IPS DF 4.7 (cell line): ENCODE data around the gene COASY.
"Not testable (repeated sequence)": the region's sequence is repeated elsewhere in the genome, so short reads cannot be mapped to it uniquely, and the experiment has no call there.

ENCODE experiments used
- DNase-seq: peaks from one replicate; pipeline ENCODE4 v3.0.0-alpha.2; 2013; ENCODE audit warnings: low spot score; ENCODE audit errors: extremely low read depth

Gene COASY

DNA sequence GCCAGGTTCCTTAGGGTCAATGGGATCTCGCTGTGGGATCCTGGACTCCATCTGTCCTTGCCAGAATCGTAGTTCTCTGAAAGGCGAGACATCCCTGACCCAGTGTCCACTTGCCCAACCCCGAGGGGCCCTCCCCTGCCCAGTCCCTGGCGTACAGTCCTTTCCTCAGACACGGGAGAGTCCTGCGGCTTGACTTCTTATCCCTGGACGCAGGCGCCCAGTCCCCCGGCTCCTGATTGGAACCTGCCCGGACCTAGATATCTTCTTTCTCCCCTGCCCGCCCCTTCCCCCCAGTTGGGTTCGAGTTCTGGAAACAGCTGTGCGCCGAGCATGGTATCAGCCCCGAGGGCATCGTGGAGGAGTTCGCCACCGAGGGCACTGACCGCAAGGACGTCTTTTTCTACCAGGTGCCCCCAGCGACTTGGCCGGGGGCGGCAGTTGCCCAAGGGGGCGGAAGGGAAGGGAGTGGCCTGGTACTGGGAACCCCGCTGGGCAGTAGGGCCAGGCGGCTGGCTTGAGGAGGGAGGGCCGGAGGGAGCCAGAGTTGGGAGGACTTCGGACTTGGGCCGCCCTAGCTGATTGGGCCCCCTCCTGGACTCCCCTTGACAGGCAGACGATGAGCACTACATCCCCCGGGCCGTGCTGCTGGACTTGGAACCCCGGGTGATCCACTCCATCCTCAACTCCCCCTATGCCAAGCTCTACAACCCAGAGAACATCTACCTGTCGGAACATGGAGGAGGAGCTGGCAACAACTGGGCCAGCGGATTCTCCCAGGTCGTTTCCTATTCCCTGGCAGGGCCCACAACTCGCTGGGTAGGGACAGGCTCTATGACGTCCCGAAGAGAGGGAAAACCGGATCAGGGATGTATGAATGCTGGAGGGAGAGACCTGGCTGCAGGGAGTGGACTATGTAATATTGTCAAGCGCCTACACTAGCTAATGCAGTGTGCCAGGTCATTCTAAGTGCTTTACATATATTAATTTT, 48.2 kb downstream of the COASY start:
- not testable (repeated sequence) for DNase-seq

DNA sequence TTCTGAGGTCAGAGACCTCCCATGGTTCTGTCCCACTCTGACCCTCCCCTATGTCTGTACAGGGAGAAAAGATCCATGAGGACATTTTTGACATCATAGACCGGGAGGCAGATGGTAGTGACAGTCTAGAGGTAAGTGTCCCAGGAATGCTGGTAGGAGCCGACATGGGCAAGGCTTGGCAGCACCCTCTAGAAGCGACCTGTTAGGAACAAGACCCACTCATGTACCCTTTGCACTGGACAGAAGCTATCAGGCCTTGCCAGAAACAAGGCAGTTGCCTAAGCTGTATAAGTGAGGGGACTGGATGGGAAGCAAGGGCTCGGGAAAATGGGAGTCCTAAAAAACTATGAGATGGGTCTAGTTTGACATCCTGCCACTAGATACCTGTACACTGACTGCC, 50.1 kb downstream of the COASY start:
- DNase-seq, result no peak

DNA sequence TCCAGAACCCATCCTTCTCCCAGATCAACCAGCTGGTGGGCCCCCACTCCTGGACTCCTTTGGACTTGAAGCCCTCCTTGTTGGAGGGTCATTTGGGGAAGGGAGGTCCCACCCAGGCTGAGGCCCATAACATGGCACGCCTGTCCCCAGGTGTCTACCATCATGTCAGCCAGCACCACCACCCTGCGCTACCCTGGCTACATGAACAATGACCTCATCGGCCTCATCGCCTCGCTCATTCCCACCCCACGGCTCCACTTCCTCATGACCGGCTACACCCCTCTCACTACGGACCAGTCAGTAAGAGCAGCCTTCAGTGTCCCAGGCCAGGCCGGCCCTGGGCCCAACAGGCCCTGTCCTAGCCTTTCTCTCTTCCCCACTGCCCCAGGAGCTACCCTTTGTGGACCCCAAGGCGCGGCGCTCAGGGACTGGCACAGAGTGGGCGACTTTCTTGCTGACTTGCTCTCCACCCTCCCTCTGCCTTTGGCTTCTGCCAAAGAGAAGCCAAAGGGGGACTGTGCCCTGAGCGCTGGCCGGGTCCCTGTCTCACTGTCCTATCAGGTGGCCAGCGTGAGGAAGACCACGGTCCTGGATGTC, 51.8 kb downstream of the COASY start:
- no peak for DNase-seq
